GM19468 (cell line): ENCODE results near the gene CNTNAP5.
"Not testable (repeated sequence)": the region's sequence is repeated elsewhere in the genome, so short reads cannot be mapped to it uniquely, and the experiment has no call there.

Experiments used
- ATAC-seq: cut with Tn5 transposase; IDR thresholded peaks from one replicate; pipeline ENCODE4 v1.9.1; 2021; ENCODE audit warnings: mild to moderate bottlenecking, moderate library complexity, moderate number of reproducible peaks; ENCODE audit not compliant: unreplicated experiment; ENCODE audit errors: extremely low read depth

The CNTNAP5 gene

DNA sequence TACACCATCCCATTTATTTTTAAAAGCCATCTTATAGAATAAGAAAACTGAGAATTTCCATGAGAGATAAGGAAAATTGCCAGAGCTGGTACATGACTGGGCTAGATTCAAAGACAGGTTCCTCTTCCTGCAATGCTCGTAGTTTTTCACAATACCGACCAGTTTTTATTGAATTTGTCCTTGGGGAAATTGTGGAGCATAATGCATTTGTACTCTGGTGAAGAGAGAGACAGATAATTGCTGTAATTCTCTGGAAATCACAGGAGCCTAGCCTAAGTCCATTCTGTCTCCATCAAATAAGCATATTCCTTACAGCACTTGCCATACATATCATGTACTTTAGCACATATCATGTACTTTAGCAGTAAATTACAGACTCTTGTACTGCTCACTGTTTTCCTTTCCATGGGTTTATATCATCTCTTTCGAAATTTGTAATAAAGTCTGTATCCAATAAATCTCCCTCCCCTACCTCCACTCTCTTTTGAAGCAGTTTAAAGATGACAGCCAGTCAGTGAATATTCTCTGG is 355.2 kb downstream of the CNTNAP5 start:
- ATAC-seq = no peak

DNA sequence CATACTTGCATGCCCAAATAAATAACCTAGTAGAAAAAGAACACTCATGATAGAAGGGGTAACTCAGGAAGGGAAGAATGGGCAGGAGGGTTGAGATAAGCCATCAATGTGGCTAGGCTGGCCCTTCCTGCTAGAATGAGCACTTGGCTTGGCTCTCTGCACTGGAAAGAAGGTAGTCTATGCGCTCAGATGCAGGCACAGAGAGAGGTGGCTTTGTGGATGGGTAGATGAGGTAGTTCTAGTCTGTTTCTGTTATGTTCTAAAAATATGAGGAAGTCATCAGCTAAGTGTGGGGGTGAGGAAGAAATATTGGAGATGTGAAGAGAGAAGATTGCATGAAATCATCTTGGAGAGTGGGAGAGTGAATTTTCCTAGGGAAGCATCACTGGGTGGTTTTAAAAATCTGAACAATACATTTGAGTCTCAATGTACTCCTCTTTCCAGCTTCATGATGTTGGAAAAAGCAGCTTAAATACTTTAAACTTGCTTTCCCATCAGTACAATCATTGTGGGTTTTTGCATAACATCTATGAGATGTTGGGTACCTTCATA is 357.1 kb downstream of the CNTNAP5 start:
- no peak for ATAC-seq

DNA sequence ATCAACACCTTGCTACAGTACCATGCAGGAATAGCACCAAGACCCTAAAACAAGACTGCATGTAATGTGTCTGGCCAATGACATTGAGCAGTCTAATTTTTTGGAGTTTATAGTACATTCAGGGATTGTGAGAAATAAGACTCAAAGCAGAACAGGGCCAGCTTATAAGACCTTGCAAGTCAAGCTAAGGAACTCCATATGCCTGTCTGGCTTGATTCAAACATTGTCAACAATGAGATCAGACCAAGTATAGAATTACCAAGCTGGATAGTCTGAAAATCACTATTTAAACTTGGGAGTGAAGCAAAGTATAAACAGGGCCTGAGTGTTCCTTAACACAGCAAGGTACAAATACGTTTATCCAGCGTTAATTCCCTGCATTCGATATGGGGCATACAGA is 370.9 kb downstream of the CNTNAP5 start:
- ATAC-seq = no peak

DNA sequence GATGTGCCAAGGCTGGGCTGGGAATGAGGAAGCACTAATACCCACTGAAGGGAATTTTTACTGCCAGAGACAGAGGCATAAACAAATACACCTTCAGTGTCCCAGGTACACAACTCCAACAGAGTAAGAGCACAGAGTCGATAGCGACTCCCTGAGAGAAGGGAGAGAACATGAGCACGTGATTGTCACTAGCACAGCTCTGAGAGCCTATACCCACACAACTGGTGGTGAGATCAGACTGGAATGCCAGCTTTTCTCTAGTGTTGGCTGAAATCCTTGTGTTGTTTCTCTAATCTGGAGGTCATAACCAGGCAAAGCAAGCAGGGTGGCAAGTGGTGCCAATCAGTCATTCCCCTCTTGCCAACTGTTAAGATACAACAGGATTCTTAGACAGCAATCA is 377.2 kb downstream of the CNTNAP5 start:
- ATAC-seq = no peak

DNA sequence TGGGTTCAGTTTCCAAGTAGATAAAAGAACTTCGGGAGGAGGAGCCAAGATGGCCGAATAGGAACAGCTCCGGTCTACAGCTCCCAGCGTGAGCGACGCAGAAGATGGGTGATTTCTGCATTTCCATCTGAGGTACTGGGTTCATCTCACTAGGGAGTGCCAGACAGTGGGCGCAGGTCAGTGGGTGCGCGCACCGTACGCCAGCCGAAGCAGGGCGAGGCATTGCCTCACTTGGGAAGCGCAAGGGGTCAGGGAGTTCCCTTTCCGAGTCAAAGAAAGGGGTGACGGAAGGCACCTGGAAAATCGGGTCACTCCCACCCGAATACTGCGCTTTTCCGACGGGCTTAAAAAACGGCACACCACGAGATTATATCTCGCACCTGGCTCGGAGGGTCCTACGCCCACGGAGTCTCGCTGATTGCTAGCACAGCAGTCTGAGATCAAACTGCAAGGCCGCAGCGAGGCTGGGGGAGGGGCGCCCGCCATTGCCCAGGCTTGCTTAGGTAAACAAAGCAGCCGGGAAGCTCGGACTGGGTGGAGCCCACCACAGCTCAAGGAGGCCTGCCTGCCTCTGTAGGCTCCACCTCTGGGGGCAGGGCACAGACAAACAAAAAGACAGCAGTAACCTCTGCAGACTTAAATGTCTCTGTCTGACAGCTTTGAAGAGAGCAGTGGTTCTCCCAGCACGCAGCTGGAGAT is 382.9 kb downstream of the CNTNAP5 start:
- not testable (repeated sequence) for ATAC-seq

DNA sequence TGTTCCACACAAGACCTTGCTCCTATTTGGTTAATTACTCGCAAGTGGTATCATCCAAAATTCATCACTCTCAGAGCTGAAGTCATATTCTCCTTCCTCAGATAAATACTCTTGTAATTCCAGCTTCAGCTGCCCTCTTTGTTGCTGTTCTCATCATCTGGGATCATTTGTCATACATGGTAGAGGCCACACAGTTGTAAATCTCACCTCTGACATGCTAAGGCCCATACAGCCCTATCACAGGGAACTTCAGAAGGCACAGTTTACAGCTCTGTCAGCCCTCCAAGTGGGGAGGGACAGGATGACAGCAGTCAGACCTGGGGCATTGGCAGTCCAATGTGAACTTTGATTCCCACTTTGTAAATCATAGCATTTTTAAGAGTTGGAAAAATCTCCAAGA is 399.0 kb downstream of the CNTNAP5 start:
- no peak for ATAC-seq

DNA sequence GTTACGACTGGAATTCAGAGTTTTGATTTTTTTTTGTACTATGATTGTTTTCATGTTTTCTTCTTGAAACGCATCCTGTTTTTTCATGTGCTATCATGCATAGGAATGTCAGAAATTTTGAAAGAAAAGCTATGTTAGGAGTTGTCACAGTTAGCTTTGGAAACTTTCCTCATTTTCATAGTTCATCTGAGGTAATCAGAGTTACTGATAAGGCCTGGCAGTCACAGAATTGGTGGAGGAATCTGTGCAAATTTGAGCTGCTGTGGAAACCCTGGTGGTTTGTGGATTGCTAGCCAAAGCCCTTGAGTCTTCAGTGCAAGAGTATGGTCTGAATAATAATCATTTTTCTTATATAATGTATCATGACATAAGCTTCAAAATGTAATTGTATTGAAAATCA is 401.0 kb downstream of the CNTNAP5 start:
- ATAC-seq = no peak

DNA sequence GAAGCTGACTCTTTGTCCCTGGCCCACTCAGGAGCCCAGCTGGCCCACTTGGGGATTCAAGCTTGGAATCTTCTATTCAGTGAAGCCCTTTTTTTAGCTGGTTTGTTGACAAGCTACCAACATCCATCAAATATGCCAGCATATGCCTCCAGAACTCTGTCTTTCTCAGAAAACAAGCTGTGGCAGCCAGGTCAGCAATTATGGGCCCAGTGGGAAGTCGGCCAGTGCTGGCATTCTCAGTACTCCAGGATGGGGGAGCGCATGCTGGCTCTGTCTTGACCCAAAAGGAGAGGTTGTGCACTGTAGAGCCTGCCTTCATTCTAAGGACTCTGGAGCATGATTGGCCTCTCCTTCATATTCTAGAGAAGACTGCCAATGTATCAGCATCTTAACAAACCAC is 401.5 kb downstream of the CNTNAP5 start:
- ATAC-seq = no peak

DNA sequence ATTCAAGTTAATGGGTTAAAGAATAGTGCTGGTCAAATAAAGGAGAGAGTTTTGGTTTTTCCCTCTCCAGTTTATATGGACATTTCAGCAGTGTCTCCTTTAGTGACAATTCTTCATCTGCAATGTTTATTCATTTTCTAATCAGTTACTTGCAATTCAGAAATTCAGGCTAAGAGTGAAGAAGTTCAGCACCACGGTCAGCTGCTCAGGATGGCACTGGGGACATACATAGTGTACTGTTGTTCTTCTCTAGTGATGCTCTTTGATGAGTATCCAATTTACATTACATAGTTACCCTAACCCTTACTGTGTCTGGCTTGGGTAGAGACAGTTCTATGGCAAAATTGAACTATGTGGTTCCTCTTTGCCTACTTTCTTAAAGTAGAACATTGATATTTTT is 412.7 kb downstream of the CNTNAP5 start:
- ATAC-seq = no peak

DNA sequence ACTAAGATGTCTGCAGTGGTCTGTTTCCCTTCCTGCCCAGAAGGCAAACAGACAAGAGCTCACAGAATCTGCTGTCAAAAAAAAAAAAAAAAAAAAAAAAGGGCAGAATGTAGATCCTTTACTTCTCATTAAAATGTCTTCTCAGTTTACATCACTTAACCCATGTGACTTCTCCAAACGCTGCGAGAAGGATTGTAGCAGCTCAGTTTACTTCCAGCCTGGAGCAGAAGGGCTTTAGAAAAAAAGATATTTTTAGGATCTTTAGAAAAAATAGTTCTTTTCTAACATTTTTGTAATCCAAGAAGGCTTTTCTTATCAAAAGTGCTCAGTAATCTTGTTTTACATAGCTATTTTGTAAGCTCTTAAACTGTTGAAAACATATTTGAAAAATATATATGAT is 425.4 kb downstream of the CNTNAP5 start:
- ATAC-seq = no peak

DNA sequence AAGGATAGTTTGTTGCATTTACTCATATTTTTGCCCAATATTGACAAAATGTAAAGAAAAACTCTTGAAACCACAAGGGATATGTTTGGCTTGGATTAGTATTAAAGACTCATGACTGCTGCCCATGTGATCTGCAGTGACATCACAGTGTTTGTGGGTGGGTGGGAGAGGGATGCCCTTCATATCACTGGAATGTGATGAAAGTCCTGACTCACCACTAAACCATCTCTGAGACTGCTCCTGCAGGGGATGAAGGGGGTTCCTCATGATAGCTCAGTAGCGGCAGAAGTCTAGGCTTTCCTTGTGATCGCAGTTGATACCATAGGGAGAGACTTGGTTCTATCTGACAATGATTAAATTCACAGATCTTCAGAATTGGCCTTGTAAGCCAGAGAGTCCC is 451.2 kb downstream of the CNTNAP5 start:
- no peak for ATAC-seq

DNA sequence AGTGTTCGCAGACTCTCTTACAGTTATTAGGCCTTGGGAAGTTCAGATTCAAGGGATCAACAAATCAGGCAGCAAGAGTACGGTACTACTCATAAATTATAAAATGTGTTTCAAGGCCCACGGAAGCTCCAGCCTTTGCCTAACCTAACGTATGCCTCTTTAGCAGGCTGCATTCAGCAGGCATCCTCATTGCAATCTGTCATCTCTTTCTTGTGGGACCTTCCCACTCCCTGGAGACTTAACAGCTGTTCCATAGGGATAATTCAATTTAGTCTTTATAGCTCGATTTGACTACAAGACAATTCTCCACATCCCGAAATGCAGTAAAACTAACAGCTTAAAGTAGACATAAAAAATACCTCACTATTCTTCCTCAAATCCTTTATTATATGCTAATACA is 453.7 kb downstream of the CNTNAP5 start:
- no peak for ATAC-seq

DNA sequence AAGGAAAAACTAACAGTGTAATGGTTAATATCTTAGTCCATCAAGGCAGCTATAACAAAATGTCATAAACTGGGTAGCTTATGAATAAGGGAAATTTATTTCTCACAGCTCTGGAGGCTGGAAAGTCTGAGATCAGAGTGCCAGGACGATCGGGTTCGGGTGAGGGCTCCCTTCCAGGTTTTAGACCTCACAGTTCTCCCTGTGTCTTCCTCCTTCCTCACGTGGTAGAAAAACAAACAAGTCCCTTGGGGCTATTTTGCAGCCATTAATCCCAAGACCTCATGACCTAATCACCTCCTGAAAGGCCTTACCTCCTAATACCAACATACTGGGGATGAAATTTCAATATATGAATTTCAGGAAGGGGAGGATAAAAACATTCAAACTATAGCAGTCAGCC is 455.9 kb downstream of the CNTNAP5 start:
- ATAC-seq = no peak

DNA sequence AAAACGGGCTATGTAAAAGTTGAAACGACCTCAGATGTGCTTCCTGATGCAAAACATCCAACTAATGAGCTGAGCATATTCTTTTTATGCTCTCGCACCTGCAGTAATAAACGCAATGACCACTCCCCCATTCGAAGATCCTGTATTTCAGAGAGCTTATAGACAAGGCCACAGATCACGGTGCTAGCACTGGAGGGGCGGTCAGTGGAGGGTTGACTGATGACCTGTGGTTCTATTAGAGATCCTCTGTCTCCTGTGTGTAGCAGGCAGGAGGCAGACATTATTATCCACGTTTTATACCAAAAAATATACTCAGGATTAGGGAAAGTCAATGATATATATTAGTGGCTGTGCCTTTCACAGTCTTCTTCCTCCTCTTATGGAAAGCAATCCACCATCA is 457.0 kb downstream of the CNTNAP5 start:
- no peak for ATAC-seq

DNA sequence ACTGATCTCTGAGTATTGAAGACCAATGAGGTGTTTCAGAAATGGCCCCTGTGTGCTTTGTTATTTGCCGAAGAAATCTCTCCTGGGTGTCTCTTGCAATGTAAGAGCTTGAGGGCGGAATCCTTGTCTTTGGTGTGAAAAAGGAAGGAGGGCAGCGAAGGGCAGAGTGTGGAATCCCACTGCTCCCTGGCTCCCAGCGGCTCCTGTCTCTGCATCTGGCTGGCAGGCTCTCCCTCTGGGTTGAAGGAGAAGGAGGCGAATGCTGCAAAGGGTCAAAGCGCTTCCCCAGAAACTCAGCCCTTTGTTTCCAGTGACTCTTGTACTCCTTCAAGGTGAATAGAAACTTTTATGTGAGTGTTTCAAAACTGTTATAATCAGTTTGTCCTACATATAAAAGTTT is 457.5 kb downstream of the CNTNAP5 start:
- no peak for ATAC-seq

DNA sequence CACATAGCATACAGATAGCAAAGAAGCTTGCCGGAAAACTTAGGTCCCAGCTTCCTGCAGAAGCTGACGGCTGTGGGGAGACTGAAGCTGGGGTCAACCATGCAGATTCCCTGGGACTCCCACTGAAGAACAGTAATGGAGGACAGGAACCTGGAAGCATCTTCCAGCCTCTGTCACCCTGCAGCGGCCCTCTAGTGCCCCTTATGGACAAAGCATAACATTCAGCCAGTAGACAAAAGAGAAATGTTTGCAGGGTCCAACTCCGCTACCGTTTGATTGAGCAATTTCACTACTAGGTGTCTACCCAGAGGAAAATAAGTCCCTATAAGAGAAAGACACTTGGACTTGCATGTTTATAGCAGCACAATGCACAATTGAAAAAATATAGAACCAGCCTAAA is 460.6 kb downstream of the CNTNAP5 start:
- ATAC-seq = no peak

DNA sequence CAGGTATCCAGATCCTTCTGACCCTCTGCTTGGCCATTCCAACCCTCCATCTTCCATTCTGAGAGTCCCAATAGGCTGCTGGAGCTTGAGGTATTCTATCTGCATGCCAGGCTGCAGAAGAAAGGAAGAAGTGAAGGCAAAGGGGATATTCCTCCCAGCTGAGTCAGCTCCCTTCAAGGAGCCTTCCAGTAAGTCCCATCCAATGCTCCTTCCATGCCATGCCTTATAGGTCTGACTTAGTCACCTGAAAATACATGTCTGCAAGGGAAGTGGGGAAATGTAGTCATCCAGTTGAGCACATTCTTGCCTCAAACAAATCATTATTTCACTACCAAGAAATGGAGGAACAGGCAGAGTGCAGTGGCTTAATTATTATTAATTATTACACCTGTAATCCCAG is 464.6 kb downstream of the CNTNAP5 start:
- ATAC-seq = no peak

DNA sequence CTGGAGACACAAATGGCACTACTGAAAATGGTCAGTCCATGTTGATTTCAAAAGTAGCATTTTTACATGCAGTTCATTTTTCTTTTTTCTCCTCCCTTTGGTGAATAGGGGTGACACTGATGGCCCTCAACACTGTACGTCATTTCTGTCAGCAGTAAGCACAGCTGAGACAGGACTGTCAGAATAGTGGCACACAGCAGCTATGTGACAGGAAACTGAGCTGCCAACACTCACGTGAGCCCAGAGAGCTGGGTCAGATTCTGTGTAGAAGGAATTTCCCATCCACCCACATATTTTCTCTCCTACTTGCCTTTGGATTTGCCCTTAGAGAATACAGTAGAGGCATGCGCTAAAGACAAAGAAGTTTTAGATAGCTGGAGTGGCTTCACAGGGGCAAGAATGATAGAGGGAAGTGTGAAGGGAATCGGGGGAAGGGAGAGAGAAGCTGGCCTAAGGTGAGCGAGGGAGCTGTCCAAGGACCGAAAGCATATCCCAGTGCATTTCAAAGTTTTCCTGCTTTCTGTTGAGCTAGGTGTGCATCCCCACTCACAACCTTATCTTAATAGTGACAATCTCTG is 476.6 kb downstream of the CNTNAP5 start:
- ATAC-seq = no peak

DNA sequence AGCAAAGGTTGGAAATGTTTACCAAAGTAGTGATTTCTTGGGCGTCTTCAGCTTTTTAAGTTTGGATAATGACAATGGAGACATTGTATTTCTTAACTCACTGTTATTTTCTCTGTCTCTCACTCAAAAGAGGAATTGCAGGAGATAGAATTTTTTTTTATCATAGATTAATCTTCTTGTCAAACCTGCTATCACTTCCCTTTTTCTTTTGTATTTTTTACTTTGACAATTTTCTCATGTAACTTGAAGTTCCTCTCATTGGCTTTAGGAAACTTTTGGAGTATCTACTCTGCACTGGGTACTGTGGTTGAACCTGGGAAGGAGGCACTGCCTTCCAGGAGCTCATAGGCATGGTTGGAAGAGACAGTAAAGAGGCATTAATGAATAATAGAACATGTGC is 489.1 kb downstream of the CNTNAP5 start:
- ATAC-seq = no peak

DNA sequence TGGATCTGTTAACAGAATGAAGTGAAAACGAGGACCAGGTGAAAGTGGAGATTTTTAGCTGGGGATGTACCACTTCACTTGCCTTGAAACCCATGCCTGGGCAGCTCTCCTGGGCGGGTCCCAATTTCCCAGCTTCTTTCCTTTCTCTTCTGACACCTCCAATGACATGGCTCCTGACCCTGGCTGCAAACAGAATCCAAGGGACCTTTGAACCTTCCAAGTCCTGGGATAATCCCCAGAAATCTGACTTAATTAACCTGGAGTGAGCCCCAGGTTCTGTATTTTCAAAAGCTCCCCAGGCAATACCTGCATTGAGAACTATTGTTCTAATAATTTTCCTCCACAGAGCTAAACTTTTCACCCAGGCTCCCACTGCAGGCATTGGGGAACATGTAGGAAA is 495.9 kb downstream of the CNTNAP5 start:
- ATAC-seq = no peak

DNA sequence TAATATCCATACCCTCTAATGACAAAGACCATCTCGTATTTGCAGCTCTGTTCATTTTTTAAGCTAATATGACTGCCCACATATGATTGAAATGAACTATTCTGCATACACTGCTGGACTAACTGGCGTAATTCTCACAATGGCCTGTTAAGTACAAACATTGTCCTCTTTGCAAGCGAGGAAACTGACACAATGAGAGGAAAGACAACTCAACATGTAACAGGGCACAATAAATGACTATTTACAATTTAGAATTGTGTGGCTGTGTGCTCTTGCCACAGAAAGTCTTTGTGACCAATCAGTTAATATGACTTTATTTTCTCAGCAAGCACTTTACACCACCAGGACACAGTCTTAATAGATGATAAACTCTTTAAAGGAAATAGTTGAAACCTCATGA is 498.0 kb downstream of the CNTNAP5 start:
- no peak for ATAC-seq
